Measurements from ENCODE around the gene ADAMTS17.

The ADAMTS17 gene

GRCh38 chr15:100266166-100266565 lies 75.6 kb downstream of the ADAMTS17 start:
- no peak for DNase-seq

DNA sequence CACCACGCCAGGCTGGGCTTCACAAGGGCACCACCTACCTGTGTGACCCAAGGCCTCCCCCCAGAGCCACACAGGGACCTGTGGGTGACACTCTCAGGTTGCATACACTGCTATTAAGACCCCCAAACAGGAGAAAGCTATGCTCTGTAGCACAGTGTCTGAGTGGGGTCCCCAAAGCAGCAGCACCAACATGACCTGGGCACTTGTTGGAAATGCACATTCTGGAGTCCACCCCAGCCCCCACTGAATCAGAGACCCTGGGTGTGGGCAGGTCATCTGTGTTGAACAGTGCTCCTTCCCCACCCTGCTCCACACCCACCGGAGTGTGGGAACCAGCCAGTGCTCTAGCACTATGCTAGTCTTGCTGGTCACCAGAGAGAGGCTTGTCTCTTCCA lies 76.1 kb downstream of the ADAMTS17 start:
- DNase-seq = no peak

DNA sequence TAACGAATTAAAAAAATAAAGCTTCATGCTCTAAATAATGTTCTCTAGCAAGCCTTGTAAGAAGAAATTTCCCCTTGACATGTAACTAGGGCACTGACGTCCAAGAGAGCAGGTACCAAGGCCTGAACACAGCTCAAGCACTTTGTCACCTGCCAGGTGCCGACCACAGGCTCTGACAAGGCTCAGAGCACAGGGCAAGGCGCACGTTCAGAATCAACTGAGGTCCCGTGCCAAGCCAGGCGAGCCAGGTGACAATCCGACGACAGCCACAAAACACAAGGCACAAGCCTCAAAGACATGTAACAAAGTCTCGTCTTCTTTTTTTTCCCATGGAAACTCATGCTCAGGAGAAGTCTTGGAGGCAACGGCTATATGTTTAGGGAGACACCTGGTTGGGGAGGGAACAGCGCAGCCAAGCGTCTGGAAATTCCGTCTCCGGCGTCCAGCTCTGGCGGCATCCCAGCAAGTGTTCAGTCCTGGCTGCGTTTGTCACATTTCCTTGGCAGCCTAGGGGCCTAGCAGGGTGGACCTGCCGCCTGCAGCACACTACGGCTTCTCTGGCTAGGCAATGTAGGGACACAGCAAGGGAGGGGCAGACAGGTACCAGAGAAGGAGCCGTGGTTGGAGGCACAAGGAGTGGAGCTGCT lies 76.7 kb downstream of the ADAMTS17 start:
- DNase-seq = no peak

DNA sequence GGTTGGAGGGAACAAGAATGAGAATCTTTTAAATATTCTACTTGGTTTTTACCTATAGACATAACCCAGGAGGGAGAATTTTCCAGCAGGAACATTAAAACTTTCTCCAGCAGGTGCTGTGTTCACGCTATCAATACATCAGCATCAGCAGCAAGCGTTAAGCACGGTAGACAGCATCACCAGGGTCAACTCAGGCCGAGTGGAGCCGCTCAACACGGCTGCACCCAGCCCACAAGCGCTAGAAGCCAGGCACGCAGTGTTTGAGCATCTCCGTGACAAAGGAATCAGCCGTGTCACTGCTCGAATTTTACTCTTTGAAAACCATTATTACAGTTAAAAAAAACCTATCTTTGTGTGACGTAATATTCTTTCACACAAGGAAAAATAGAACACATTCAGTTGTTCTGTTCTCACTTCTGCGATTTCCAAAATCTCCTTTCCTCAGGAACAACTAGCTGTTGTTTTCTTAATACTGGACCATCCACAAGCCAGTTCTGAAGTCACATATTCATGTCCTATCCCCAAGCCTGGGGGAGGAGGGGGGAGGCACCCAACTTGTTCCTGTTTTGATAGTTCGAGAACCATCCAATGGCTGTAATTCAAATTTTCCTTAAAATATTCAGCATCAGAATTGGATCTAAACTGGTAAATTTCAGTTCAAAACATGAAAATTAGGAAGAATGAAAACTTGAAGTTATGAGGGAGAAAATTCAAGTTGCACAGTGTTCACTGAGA lies 77.9 kb downstream of the ADAMTS17 start:
- no peak for DNase-seq

DNA sequence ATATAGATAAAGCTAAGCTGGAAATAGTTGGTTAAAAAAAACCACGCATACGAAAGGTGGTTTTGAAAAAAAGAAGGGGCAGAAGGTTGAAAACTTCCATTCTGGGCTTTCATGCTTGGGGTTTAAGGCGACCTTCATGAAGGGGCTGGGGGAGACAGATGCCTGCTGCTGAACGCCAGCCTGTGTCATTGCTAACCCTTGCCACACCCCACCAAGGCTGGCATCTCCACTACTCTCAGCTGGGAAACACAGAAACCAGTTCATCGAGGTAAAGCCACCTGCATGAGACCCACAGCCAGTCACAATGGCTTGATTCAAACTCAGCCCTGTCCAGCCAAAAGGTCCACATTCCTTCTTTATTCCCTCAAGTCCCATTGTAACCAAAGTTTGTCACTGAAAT lies 78.7 kb downstream of the ADAMTS17 start:
- no peak for DNase-seq

- no peak for DNase-seq
Observed at GRCh38 chr15:100261302-100262240, 80.2 kb downstream of the ADAMTS17 start.

- no peak for DNase-seq
Observed at GRCh38 chr15:100259266-100259665, 82.5 kb downstream of the ADAMTS17 start.

DNA sequence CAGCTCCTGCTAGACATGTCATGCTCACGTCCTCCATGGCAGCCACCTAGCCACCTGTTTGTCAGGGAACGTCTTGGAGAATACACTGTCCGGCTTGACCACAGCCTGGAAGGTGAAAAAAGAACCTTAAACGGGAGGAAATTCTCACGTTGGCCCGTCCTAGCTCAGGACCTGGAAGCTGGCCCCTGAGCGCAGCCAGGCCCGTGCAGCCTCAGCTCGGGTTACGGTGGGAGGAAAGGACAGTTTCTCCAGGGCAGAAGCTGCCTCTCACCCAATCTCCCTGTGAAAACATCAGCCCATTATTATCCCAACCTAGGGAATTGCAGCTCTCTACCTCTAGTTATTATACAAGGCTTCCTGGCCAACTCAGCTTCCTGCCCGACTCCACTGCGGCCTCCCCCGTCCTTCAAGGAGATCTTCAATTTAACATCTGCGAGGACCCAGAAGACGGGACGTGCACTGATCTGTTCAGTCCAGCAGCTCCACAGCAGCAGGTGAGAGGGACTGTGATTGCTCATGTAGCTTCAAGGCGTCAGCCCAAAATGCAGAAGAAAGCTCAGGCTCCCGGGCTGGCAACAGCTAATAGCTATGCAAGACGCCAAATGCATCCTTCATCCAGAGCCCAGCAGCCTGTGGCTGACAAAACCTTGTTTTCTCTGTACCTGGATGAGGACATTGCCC lies 84.7 kb downstream of the ADAMTS17 start:
- DNase-seq = no peak

DNA sequence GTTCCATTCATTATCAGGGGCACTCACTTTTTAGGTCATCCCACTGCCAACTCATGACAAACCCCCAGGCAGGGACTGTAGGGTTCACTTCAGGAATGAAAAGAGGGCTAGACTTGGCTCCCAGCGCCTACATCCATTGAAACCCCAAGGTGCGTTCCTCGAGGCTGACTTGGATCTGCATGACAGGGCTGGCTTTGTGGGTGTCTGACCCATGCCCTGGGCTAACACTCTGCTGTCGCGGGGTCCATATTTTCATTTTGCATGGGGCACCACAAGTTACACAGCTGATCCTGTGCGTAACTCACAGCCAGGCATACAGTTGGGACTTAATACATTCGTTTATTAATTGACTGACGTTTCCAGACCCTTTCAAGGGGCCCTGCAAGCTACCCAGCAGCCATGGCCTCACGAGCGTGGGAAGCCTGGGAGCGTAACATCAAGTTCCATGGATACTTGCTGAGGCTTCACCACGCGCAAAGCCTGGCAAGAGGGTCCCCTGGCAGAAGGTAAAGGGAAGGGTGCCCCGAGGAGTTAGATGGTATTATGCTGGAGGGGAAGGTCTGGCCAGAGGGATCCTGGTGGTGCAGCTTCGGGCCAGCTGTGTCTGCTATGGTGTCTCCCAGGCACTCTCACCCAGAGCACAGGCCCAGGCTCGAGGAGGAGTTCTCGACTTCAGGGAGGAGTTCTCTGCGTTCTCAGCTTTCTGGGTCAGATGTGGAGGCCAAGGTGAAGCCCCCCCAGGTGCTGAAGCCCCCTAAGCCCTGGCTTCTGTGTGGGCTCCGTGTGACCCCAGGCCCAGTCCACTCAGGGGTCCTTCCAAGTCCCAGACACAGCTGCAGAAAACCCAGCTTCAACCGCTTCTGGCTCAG lies 85.4 kb downstream of the ADAMTS17 start:
- no peak for DNase-seq

DNA sequence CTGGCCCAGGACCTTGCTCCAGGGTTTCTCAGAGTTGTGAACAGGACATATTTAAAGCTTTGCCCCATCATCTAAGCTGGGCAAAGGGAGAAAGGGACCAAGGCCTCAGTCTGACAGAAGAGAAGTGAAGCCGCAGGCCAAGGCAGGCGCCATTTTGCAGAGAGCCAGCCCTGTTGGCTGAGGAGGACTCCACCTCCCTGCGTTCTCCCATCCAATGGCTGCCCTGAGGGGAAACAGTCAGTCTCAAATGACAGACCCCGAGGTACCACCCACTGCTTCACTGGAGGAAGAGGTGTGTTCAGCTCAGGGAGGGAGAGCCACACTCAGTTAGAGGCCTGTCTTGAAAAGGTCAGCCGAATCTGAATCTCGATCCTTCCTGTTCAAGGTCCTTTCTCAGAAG lies 86.1 kb downstream of the ADAMTS17 start:
- no peak for DNase-seq

GRCh38 chr15:100254691-100255090 lies 87.1 kb downstream of the ADAMTS17 start:
- DNase-seq = no peak

GRCh38 chr15:100254285-100254684 lies 87.5 kb downstream of the ADAMTS17 start:
- no peak for DNase-seq

GRCh38 chr15:100253640-100254039 lies 88.1 kb downstream of the ADAMTS17 start:
- DNase-seq = no peak

DNA sequence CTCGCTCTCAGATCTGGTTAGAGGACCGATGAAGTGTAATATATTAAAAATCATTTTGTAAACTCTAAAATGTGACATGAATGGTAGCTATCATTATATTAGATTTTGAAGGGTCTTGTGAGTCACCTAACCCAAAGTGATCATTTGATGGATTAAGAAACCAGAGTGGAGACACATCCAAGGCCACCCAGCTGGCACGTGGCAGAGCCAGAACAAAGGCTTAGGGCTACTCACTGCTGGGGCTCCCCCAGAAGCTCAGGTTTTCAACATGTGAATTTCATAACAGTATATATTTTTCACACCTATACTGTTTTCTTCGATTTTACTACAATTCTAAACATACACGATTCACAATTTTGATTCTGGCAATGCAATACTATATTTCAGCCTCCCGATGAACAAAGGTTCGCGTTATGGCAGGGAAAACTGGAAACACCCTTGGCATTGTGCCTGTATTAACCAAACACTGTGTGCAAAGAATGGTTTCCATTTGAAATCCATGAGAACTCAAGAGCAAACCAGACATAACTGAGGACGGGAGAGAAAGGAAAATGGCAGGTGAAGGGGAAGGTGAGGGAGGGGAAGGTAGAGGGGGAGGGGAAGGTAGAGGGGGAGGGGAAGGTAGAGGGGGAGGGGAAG lies 88.9 kb downstream of the ADAMTS17 start:
- no peak for DNase-seq

- DNase-seq = no peak
Observed at GRCh38 chr15:100252359-100252758, 89.4 kb downstream of the ADAMTS17 start.

DNA sequence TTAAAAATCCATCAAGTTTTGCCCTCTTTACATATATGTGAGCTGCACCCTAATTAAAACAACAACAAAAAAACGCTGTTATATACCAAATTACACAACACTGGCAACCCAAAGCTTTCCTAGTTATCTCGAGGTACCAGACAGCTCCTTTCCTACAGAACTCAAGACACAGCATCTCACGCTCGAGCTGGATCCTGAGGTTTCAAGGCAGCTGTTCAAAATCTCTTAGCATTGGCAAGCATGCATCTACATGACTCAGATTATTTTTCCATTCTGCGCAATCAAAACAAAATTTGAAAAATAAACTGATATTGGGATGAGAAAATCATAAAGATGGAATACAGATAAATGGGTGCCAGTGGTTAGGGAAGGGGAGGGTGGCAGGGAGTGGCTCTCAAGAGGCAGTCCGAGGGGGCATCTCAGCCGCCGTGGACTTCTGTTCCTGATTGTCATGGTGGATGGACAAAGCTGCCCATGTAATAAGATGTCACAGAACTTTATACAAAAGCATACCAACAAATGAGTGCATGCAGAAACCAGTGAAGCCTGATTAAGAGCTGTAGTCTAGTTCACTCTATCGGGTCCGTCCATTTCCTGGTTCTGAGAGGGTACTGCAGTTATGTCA lies 91.5 kb downstream of the ADAMTS17 start:
- DNase-seq = no peak

GRCh38 chr15:100249096-100249815 lies 92.5 kb downstream of the ADAMTS17 start:
- no peak for DNase-seq

- no peak for DNase-seq
Observed at GRCh38 chr15:100248236-100248635, 93.5 kb downstream of the ADAMTS17 start.

- DNase-seq = no peak
Observed at GRCh38 chr15:100247228-100248225, 94.2 kb downstream of the ADAMTS17 start.
